Suprapubic skin (tissue), 4 donors: ENCODE results near the gene ERN1. TPM values are rescaled to one million over a fixed set of nuclear protein-coding genes. Genes with fewer than 3 reads are reported as not detected.

Experiments used
- DNase-seq, 2 donors: peaks; one replicate each; pipeline ENCODE4 v3.0.0-alpha.2; 2019; ENCODE audit warnings: low spot score in 2 of 2
- H3K27ac ChIP-seq: fragments of 200-600 bp; sonication (generic); one replicate; pipeline ENCODE4 v1.5.1; 2019
- H3K27me3 ChIP-seq: fragments of 200-600 bp; sonication (generic); one replicate; pipeline ENCODE4 v1.5.1; 2019
- H3K36me3 ChIP-seq: fragments of 200-600 bp; sonication (generic); one replicate; pipeline ENCODE4 v1.5.1; 2019
- H3K4me1 ChIP-seq: fragments of 200-600 bp; sonication (generic); one replicate; pipeline ENCODE4 v1.5.1; 2019
- H3K4me3 ChIP-seq: fragments of 200-600 bp; sonication (generic); one replicate; pipeline ENCODE4 v1.5.1; 2019; ENCODE audit warnings: mild to moderate bottlenecking
- H3K9me3 ChIP-seq: fragments of 200-600 bp; sonication (generic); one replicate; pipeline ENCODE4 v1.5.1; 2019
- EP300 ChIP-seq: sonication (generic); formaldehyde crosslinking; IDR thresholded peaks from one replicate; pipeline ENCODE4 v1.6.1; 2017; ENCODE audit warnings: antibody characterized with exemption
- POLR2A ChIP-seq, 2 donors: fragments of 450-650 bp; IDR thresholded peaks; one replicate each; pipeline ENCODE4 v1.6.1; 2017; ENCODE audit warnings: antibody characterized with exemption in 2 of 2, mild to moderate bottlenecking in 2 of 2, moderate library complexity in 2 of 2
- POLR2AphosphoS5 ChIP-seq, 3 donors: sonication (generic); formaldehyde crosslinking; IDR thresholded peaks; one replicate each; pipeline ENCODE4 v1.6.1; 2017; ENCODE audit warnings: antibody characterized with exemption in 3 of 3
- WGBS: methylation state at CpG from one replicate; pipeline ENCODE4 v1.1.5; 2018; 5-methylcytosine and 5-hydroxymethylcytosine counted together
- total RNA-seq, 4 donors: library from RNA; depleted of rRNA; stranded (reverse); fragments of >200 nt; gene quantifications; one replicate each; pipeline ENCODE4 v1.1.0, GENCODE V29; 2016
- TF ChIP-seq, protein P1 (sequence below), 2 donors: fragments of 200-600 bp in 1 of 2; fragments of 450-650 bp in 1 of 2; sonication (generic) in 1 of 2; IDR thresholded peaks; one replicate each; pipeline ENCODE4 v1.5.1; 2016 to 2019; ENCODE audit warnings: antibody characterized with exemption in 2 of 2, mild to moderate bottlenecking in 1 of 2, moderate library complexity in 1 of 2

ERN1 gene
- total RNA-seq, 4 donors from 2014 or later: 21.2 to 41.1 (median 35.1) TPM

GRCh38 chr17:64073771-64074703 is 55.9 kb downstream of the ERN1 start:
- 76% methylated on average over 9 of the region's 9 CpGs for WGBS
- Histone ChIP-seq H3K4me1 (peaks cover 16% of the 10 kb centered on the region), H3K27me3 (no peaks in the 10 kb centered on the region), H3K4me3 (no peak overlapping the region), H3K27ac (no peak overlapping the region), H3K36me3 (peaks cover 49% of the 10 kb centered on the region), H3K9me3 (peaks cover 10% of the 10 kb centered on the region)
- TF ChIP-seq, protein P1, sequence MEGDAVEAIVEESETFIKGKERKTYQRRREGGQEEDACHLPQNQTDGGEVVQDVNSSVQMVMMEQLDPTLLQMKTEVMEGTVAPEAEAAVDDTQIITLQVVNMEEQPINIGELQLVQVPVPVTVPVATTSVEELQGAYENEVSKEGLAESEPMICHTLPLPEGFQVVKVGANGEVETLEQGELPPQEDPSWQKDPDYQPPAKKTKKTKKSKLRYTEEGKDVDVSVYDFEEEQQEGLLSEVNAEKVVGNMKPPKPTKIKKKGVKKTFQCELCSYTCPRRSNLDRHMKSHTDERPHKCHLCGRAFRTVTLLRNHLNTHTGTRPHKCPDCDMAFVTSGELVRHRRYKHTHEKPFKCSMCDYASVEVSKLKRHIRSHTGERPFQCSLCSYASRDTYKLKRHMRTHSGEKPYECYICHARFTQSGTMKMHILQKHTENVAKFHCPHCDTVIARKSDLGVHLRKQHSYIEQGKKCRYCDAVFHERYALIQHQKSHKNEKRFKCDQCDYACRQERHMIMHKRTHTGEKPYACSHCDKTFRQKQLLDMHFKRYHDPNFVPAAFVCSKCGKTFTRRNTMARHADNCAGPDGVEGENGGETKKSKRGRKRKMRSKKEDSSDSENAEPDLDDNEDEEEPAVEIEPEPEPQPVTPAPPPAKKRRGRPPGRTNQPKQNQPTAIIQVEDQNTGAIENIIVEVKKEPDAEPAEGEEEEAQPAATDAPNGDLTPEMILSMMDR (IDR thresholded peaks at IDR 0.05): no peak
- TF ChIP-seq POLR2A (IDR thresholded peaks at IDR 0.05): no peak
- no peak for TF ChIP-seq POLR2AphosphoS5 (IDR thresholded peaks at IDR 0.05)
- TF ChIP-seq EP300: no peak
- no peak for DNase-seq

- H3K4me3 ChIP-seq: no peak overlapping the region
- H3K27ac ChIP-seq: no peak overlapping the region
- H3K9me3 ChIP-seq: peaks cover 10% of the 10 kb centered on the region
- no peaks in the 10 kb centered on the region for H3K27me3 ChIP-seq
- WGBS: 100% methylated on average over 3 of the region's 3 CpGs
- peaks cover 16% of the 10 kb centered on the region for H3K4me1 ChIP-seq
- peaks cover 64% of the 10 kb centered on the region for H3K36me3 ChIP-seq
- DNase-seq: no peak
- TF ChIP-seq POLR2AphosphoS5 (IDR thresholded peaks at IDR 0.05): no peak
These were observed 58.8 kb downstream of the ERN1 start for GRCh38 chr17:64071111-64071510.

DNA sequence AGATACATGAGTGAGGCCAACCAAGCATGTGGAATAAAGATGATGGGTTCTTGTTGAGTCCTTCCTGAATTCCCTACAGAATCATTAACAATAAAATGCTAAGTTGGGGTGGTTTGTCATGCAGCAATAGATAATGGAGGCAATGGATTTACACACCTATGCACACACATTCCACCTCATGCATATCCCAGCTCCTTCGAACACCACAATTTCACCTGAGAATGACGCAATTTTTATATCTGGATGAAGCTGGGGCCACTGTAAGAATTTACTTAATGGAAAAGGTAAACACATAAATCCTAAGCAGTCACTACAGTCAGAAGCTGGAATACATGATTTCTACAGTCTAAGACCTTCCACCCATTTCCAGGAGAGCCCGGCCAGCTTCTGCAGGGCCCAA is 59.7 kb downstream of the ERN1 start:
- no peak overlapping the region for H3K27ac ChIP-seq
- peaks cover 12% of the 10 kb centered on the region for H3K4me1 ChIP-seq
- 98% methylated on average over 3 of the region's 3 CpGs for WGBS
- no peak for DNase-seq
- H3K4me3 ChIP-seq: no peak overlapping the region
- TF ChIP-seq, protein P1 (IDR thresholded peaks at IDR 0.05): no peak
- TF ChIP-seq POLR2AphosphoS5 (IDR thresholded peaks at IDR 0.05): no peak
- TF ChIP-seq EP300: no peak
- no peak for TF ChIP-seq POLR2A (IDR thresholded peaks at IDR 0.05)
- peaks cover 64% of the 10 kb centered on the region for H3K36me3 ChIP-seq
- H3K9me3 ChIP-seq: peaks cover 10% of the 10 kb centered on the region
- no peaks in the 10 kb centered on the region for H3K27me3 ChIP-seq

DNA sequence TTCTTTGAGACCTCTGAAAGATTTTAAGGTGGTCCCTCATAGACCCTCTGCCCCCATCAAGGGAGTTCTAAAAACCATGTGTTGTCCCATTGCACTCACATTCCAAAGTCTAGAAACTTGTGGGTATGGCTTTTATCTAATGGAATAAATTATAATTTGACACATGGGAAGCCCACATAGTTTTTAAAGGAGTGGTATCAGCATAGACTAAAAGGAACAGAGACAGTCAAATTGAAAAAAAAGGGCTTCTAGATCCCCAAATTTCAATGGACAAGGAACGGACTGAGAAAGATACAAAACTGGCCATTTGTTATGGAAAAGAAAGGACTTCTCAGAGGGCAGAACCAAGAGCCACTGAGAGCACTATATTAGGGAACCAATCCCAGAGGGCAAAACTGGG is 60.8 kb downstream of the ERN1 start:
- DNase-seq: no peak
- H3K27ac ChIP-seq: no peak overlapping the region
- no peak overlapping the region for H3K4me3 ChIP-seq
- peaks cover 70% of the 10 kb centered on the region for H3K36me3 ChIP-seq
- 88% methylated on average over 1 of the region's 1 CpG for WGBS
- peaks cover 6% of the 10 kb centered on the region for H3K4me1 ChIP-seq
- no peak for TF ChIP-seq POLR2A (IDR thresholded peaks at IDR 0.05)
- TF ChIP-seq, protein P1 (IDR thresholded peaks at IDR 0.05): no peak
- TF ChIP-seq POLR2AphosphoS5 (IDR thresholded peaks at IDR 0.05): no peak
- no peak for TF ChIP-seq EP300
- no peaks in the 10 kb centered on the region for H3K27me3 ChIP-seq
- peaks cover 10% of the 10 kb centered on the region for H3K9me3 ChIP-seq

- no peak overlapping the region for H3K27ac ChIP-seq
- no peaks in the 10 kb centered on the region for H3K27me3 ChIP-seq
- TF ChIP-seq POLR2A (IDR thresholded peaks at IDR 0.05) (no peak), EP300 (no peak), POLR2AphosphoS5 (IDR thresholded peaks at IDR 0.05) (no peak)
- TF ChIP-seq, protein P1 (IDR thresholded peaks at IDR 0.05): no peak
- H3K9me3 ChIP-seq: peaks cover 10% of the 10 kb centered on the region
- H3K4me3 ChIP-seq: no peak overlapping the region
- no peak for DNase-seq
- H3K36me3 ChIP-seq: peaks cover 77% of the 10 kb centered on the region
- H3K4me1 ChIP-seq: peaks cover 9% of the 10 kb centered on the region
- WGBS: 89% methylated on average over 3 of the region's 3 CpGs
These were observed 62.3 kb downstream of the ERN1 start for GRCh38 chr17:64067657-64068056.
